ENCODE measurements around the gene JUP. TPM values are rescaled to one million over a fixed set of nuclear protein-coding genes. Genes with fewer than 3 reads are reported as not detected.

JUP gene
- total and polyA plus RNA-seq, 4 experiments from 2014 or later, result 0.15 to 0.69 TPM; not detected in 2

DNA sequence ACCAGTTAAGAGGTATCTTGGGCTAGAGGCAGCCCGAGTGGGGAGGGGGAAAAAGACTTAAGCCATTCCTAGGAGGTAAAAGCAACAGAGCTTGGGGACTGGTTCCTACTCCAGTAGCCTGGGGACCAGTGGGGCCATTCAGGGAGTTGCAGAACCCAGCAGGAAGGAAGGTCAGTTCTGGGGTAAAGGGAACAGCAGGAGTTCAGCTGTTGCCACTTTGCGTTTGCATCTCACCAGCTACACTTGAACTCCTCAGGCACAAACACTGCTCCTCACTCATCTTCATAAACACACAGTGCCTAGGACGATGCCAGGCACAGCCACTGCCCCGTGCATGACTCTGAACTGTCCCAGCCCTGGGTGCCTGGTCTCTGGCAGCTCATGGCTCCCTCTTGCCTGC lies 56.0 kb downstream of the JUP start:
- peaks cover 11% of the 10 kb centered on the region for H3K4me1 ChIP-seq (ENCODE audit: insufficient read depth, low read length)
- peaks cover 28 to 30% of the 10 kb centered on the region in 2 donors for H3K27me3 Mint-ChIP-seq
- peaks cover 0 to 2% (median 0%) of the 10 kb centered on the region in 8 donors for H3K9me3 Mint-ChIP-seq
- no peaks in the 10 kb centered on the region for H3K36me3 Mint-ChIP-seq
- H3K4me3 Mint-ChIP-seq, result no peak overlapping the region
- no peaks in the 10 kb centered on the region for H3K9me3 ChIP-seq (ENCODE audit: control insufficient read depth in 1 of 2, low read length in 2 of 2)
- no peak overlapping the region for H3K4me3 ChIP-seq (ENCODE audit: low read length in 2 of 2)
- ChIA-PET CTCF (ENCODE audit: partially characterized antibody) (interaction anchor here (1.5 kb wide), 1 partner anchor 81 kb away, joined by 6 read pairs; the partner anchor contains the start of gene P3H4), POLR2A (ENCODE audit: partially characterized antibody) (no interaction called here)
- H3K27ac ChIP-seq (ENCODE audit: low read depth, low read length), result no peak overlapping the region
- intact Hi-C loops (cut with micrococcal nuclease), result no loop called here
- no peak overlapping the region for H3K27ac Mint-ChIP-seq
- peaks cover 0 to 8% (median 4%) of the 10 kb centered on the region in 4 donors for H3K4me1 Mint-ChIP-seq
- DNase-seq, result no peak
- no peaks in the 10 kb centered on the region for H3K27me3 ChIP-seq (ENCODE audit: insufficient read depth, low read length)
- no peaks in the 10 kb centered on the region for H3K36me3 ChIP-seq (ENCODE audit: insufficient read depth, low read length)

DNA sequence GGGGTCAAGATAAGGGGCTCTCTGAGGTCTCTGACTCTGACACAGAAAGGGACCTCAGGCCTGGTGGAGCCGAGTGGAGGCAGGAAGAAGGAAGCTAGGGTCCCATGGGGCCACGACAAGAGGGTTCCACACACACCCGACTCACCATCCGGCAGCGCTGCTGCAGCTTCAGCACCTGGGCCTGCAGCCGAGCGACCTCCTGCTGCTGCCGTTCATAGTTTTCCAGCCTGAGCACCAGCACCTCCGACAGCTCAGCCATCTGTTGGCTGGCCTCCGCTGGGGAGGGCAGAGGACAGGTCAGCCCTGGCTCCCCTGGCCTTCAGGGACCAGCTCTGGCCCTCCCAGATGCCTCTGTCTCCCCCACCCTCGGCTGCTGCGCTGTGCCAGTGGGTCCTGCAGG lies 58.5 kb downstream of the JUP start:
- H3K4me1 ChIP-seq (ENCODE audit: insufficient read depth, low read length), result no peaks in the 10 kb centered on the region
- Mint-ChIP-seq H3K36me3 (no peaks in the 10 kb centered on the region), H3K27me3 (peaks cover 23 to 37% of the 10 kb centered on the region in 2 donors), H3K27ac (no peak overlapping the region), H3K4me1 (no peaks in the 10 kb centered on the region), H3K9me3 (peaks cover 0 to 2% (median 0%) of the 10 kb centered on the region in 8 donors), H3K4me3 (no peak overlapping the region)
- no peak for DNase-seq
- POLR2A ChIA-PET (ENCODE audit: partially characterized antibody), result no interaction called here
- H3K27ac ChIP-seq (ENCODE audit: low read depth, low read length), result no peak overlapping the region
- H3K27me3 ChIP-seq (ENCODE audit: insufficient read depth, low read length), result no peaks in the 10 kb centered on the region
- no peaks in the 10 kb centered on the region for H3K36me3 ChIP-seq (ENCODE audit: insufficient read depth, low read length)
- intact Hi-C loops (cut with micrococcal nuclease), result no loop called here
- CTCF ChIA-PET (ENCODE audit: partially characterized antibody), result no interaction called here
- H3K9me3 ChIP-seq (ENCODE audit: control insufficient read depth in 1 of 2, low read length in 2 of 2), result no peaks in the 10 kb centered on the region
- H3K4me3 ChIP-seq (ENCODE audit: low read length in 2 of 2), result no peak overlapping the region

DNA sequence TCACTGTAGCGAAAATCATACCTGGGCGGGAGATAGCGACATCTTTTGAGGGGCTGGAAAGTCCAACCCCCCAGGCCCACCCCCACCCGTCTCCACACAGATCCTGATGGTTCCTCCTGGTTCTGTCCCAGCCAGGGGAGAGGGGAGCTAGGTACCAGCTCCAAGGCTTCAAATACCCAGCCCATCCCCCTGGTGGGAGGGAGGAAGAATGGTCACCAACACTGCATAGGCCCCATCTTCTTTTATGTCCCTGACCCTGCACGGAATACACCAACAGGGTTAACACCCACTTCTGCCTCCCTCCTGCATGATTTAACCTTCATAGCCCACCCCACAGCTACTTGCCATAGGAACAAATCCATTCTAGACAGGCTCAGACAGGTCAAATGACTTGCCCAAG lies 61.4 kb downstream of the JUP start:
- intact Hi-C loops (cut with micrococcal nuclease), result no loop called here
- no peak overlapping the region for H3K27ac ChIP-seq (ENCODE audit: low read depth, low read length)
- Mint-ChIP-seq H3K36me3 (no peaks in the 10 kb centered on the region), H3K9me3 (peaks cover 0 to 2% (median 0%) of the 10 kb centered on the region in 8 donors), H3K27me3 (peaks cover 9 to 20% of the 10 kb centered on the region in 2 donors), H3K4me3 (no peak overlapping the region), H3K4me1 (no peaks in the 10 kb centered on the region), H3K27ac (no peak overlapping the region)
- H3K4me3 ChIP-seq (ENCODE audit: low read length in 2 of 2), result no peak overlapping the region
- H3K9me3 ChIP-seq (ENCODE audit: control insufficient read depth in 1 of 2, low read length in 2 of 2), result no peaks in the 10 kb centered on the region
- no peaks in the 10 kb centered on the region for H3K36me3 ChIP-seq (ENCODE audit: insufficient read depth, low read length)
- no peaks in the 10 kb centered on the region for H3K4me1 ChIP-seq (ENCODE audit: insufficient read depth, low read length)
- H3K27me3 ChIP-seq (ENCODE audit: insufficient read depth, low read length), result no peaks in the 10 kb centered on the region
- CTCF ChIA-PET (ENCODE audit: partially characterized antibody), result no interaction called here
- no peak for DNase-seq
- POLR2A ChIA-PET (ENCODE audit: partially characterized antibody), result no interaction called here

DNA sequence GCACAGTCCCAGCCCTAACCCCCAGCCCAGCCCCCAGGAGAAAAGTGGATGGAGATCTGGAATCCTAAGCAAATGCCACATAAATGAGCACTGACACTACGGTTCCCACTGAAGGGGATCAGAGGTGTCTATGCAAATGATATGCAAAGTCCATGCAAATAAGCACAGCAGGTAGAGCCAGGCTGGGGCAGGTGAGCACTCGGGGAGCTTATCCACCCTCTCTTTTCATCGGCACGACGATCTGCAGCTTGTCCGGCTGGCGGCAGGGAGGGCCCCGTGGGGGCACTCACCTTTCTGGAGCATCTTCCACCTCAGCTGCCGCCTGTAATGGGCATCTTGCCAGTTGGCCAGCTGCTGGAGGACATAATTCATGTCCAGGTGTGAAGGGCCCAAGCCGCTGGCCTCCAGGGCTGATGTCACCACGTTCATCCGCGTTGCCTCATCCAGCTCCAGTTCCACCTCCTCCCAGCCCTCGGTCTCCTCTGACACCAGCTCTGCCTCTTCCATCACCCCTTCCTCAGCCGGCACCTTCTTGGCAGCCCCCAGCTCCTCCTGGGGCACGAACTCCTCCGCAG lies 61.9 kb downstream of the JUP start:
- Histone ChIP-seq H3K4me1 (ENCODE audit: insufficient read depth, low read length) (no peaks in the 10 kb centered on the region), H3K9me3 (ENCODE audit: control insufficient read depth in 1 of 2, low read length in 2 of 2) (no peaks in the 10 kb centered on the region), H3K27ac (ENCODE audit: low read depth, low read length) (no peak overlapping the region), H3K36me3 (ENCODE audit: insufficient read depth, low read length) (no peaks in the 10 kb centered on the region), H3K4me3 (ENCODE audit: low read length in 2 of 2) (no peak overlapping the region), H3K27me3 (ENCODE audit: insufficient read depth, low read length) (no peaks in the 10 kb centered on the region)
- Mint-ChIP-seq H3K27ac (no peak overlapping the region), H3K27me3 (peaks cover 9 to 19% of the 10 kb centered on the region in 2 donors), H3K9me3 (peaks cover 0 to 2% (median 0%) of the 10 kb centered on the region in 8 donors), H3K36me3 (no peaks in the 10 kb centered on the region), H3K4me3 (no peak overlapping the region), H3K4me1 (no peaks in the 10 kb centered on the region)
- POLR2A ChIA-PET (ENCODE audit: partially characterized antibody), result no interaction called here
- CTCF ChIA-PET (ENCODE audit: partially characterized antibody), result no interaction called here
- intact Hi-C loops (cut with micrococcal nuclease), result no loop called here
- no peak for DNase-seq

DNA sequence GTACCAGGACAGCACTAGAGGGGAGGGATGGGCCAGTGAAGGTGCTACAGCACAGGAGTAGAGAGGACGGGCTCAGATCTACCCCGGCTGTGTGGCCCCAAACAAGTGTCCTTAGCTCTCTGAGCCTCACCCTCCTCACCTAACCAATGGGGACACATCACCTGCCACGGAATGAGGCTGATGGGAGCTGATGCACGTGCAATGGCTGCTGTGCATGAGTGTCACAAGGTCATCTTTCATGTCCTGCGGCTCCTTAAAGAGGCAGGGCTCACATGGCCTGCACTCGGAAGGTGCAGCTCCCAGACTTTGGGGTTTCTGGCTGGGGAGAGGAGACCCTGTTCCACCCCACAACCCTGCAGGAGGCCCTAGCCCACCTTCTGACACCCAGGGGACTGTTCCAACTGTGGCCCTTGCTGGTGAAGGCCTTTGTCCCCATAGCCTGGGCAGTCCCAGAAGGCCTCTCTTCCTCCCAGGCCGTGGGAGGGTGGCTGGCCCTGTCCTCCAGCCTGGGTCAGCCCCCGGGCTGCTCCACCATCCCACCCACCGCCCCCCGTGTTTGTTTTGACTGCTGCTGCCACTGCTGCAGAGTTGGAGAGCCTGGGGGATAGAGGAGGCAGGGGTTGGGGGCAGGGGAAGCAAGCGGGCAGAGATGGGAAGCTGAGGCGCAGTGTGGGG lies 62.6 kb downstream of the JUP start:
- Histone ChIP-seq H3K4me1 (ENCODE audit: insufficient read depth, low read length) (no peaks in the 10 kb centered on the region), H3K4me3 (ENCODE audit: low read length in 2 of 2) (no peak overlapping the region), H3K27ac (ENCODE audit: low read depth, low read length) (no peak overlapping the region), H3K9me3 (ENCODE audit: control insufficient read depth in 1 of 2, low read length in 2 of 2) (no peaks in the 10 kb centered on the region), H3K27me3 (ENCODE audit: insufficient read depth, low read length) (no peaks in the 10 kb centered on the region), H3K36me3 (ENCODE audit: insufficient read depth, low read length) (no peaks in the 10 kb centered on the region)
- Mint-ChIP-seq H3K27ac (no peak overlapping the region), H3K36me3 (no peaks in the 10 kb centered on the region), H3K9me3 (peaks cover 0 to 2% (median 0%) of the 10 kb centered on the region in 8 donors), H3K27me3 (peaks cover 9 to 20% of the 10 kb centered on the region in 2 donors), H3K4me3 (no peak overlapping the region), H3K4me1 (no peaks in the 10 kb centered on the region)
- intact Hi-C loops (cut with micrococcal nuclease), result no loop called here
- CTCF ChIA-PET (ENCODE audit: partially characterized antibody), result no interaction called here
- POLR2A ChIA-PET (ENCODE audit: partially characterized antibody), result no interaction called here
- DNase-seq, result no peak

DNA sequence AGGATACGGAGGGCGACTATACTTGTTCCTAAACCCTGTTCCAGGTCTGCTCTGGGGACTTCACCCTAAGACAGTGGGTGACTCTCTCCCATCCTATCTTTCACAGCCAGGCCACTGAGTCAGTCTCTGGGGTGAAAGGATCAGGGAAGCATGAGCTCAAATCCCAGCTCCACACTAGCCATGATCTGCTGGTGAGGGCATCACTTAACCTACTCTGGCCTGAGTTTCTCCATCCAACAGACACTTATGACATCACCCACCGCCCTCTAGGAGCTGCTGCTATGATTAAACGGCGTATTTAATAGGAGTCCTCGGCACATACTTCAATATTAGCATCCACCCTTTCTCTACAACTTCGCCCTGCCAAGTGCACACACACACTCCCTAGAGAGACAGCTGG lies 64.3 kb downstream of the JUP start:
- H3K36me3 ChIP-seq (ENCODE audit: insufficient read depth, low read length), result no peaks in the 10 kb centered on the region
- no peaks in the 10 kb centered on the region for H3K9me3 Mint-ChIP-seq
- no peak overlapping the region for H3K4me3 Mint-ChIP-seq
- no peaks in the 10 kb centered on the region for H3K36me3 Mint-ChIP-seq
- H3K4me3 ChIP-seq (ENCODE audit: low read length in 2 of 2), result no peak overlapping the region
- ChIA-PET CTCF (ENCODE audit: partially characterized antibody) (interaction anchor here (1.0 kb wide), 1 partner anchor 500 kb away, joined by 3 read pairs; no protein-coding TSS in a partner anchor), POLR2A (ENCODE audit: partially characterized antibody) (no interaction called here)
- H3K9me3 ChIP-seq (ENCODE audit: control insufficient read depth in 1 of 2, low read length in 2 of 2), result no peaks in the 10 kb centered on the region
- DNase-seq, result no peak
- H3K27me3 ChIP-seq (ENCODE audit: insufficient read depth, low read length), result no peaks in the 10 kb centered on the region
- peaks cover 5 to 14% of the 10 kb centered on the region in 2 donors for H3K27me3 Mint-ChIP-seq
- no peak overlapping the region for H3K27ac ChIP-seq (ENCODE audit: low read depth, low read length)
- intact Hi-C loops (cut with micrococcal nuclease), result no loop called here
- H3K4me1 ChIP-seq (ENCODE audit: insufficient read depth, low read length), result peaks cover 10% of the 10 kb centered on the region
- no peak overlapping the region for H3K27ac Mint-ChIP-seq
- peaks cover 3 to 7% (median 6%) of the 10 kb centered on the region in 4 donors for H3K4me1 Mint-ChIP-seq

DNA sequence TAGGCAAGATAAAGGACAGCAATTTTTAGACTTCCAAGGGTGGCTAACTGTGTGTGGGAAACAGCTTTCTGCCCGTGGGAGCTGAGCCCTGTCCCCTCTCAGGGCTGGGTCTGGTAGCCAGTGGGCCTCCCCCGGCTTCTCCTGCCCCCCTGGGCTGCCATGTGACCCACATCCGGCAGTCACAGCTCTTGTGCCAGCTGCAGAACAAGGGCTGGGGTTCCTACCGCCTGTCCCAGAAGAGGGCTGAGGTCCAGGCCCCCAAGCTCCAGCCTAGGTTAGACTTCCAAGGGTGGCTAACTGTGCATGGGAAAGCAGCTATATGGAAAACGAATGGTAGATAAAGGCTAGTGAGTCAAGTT lies 68.2 kb downstream of the JUP start:
- H3K4me3 Mint-ChIP-seq, result no peak overlapping the region

More for the DNA sequence above, 68.2 kb downstream of the JUP start:
- Histone ChIP-seq H3K4me1 (ENCODE audit: insufficient read depth, low read length) (peaks cover 12% of the 10 kb centered on the region), H3K9me3 (ENCODE audit: control insufficient read depth in 1 of 2, low read length in 2 of 2) (no peaks in the 10 kb centered on the region), H3K4me3 (ENCODE audit: low read length in 2 of 2) (no peak overlapping the region), H3K27me3 (ENCODE audit: insufficient read depth, low read length) (no peaks in the 10 kb centered on the region), H3K36me3 (ENCODE audit: insufficient read depth, low read length) (no peaks in the 10 kb centered on the region), H3K27ac (ENCODE audit: low read depth, low read length) (no peak overlapping the region)
- Mint-ChIP-seq H3K36me3 (no peaks in the 10 kb centered on the region), H3K4me1 (peaks cover 3 to 7% (median 6%) of the 10 kb centered on the region in 4 donors), H3K27me3 (peaks cover 0 to 3% of the 10 kb centered on the region in 2 donors), H3K9me3 (no peaks in the 10 kb centered on the region), H3K27ac (no peak overlapping the region)
- DNase-seq, result no peak
- ChIA-PET CTCF (ENCODE audit: partially characterized antibody) (no interaction called here), POLR2A (ENCODE audit: partially characterized antibody) (interaction anchor here (1.1 to 2.6 kb wide), 3 partner anchors 13 to 30 kb away, joined by 4 to 11 read pairs (median 5); partner anchors contain the start of gene EIF1)
- intact Hi-C loops (cut with micrococcal nuclease), result no loop called here
